Body of pancreas (tissue), 4 donors: ENCODE results near the gene ELAVL1.

ENCODE experiments used
- CTCF ChIP-seq, 7 experiments: fragments of 450-650 bp in 4 of 7; fragments of 200-600 bp in 3 of 7; sonication (generic) in 3 of 7; IDR thresholded peaks; one replicate each; pipeline ENCODE4 v1.5.1; 2016 to 2019; ENCODE audit warnings: antibody characterized with exemption in 7 of 7
- POLR2A ChIP-seq, 3 donors: fragments of 450-650 bp; IDR thresholded peaks; one replicate each; pipeline ENCODE4 v1.6.1; 2016; ENCODE audit warnings: antibody characterized with exemption in 3 of 3, mild to moderate bottlenecking in 2 of 3

- no peak for TF ChIP-seq POLR2A (IDR thresholded peaks at IDR 0.05)
- TF ChIP-seq CTCF (IDR thresholded peaks at IDR 0.05) = no peak
Measured at GRCh38 chr19:8022275-8022674, 16.8 kb upstream of the ELAVL1 start.
